H1 (cell line): Measurements from ENCODE around the gene OR1E1. TPM values are rescaled to one million over a fixed set of nuclear protein-coding genes. Genes with fewer than 3 reads are reported as not detected.

Experiments used
- CTCF ChIA-PET: fragments of 300-600 bp; sonication (Branson Sonifier 250); formaldehyde crosslinking; loops from one replicate; lab custom pipeline; 2021; ENCODE audit not compliant: partially characterized antibody; lab: Charles Lee
- POLR2A ChIA-PET: fragments of 300-600 bp; sonication (Branson Sonifier 250); formaldehyde crosslinking; loops from one replicate; lab custom pipeline; 2021; ENCODE audit warnings: inconsistent platforms; ENCODE audit not compliant: partially characterized antibody; lab: Charles Lee
- DNase-seq, 2 experiments: peaks; one replicate each; pipeline versions ENCODE4 v3.0.0 to v3.0.0-alpha.2; 2010 to 2022; ENCODE audit warnings: low spot score in 2 of 2, low read depth in 1 of 2, mixed read lengths in 1 of 2
- FAIRE-seq: peaks from 2 replicates; lab custom pipeline; 2011; peaks lifted over from hg19 to GRCh38; lab: Jason Lieb, UNC
- H2AFZ ChIP-seq: 2 replicates; pipeline ENCODE4 v1.8.1; 2012; ENCODE audit warnings: low read length, inconsistent platforms
- H2AK5ac ChIP-seq: 2 replicates; pipeline ENCODE4 v1.6.1; 2013; ENCODE audit warnings: low read depth, low read length
- H2BK120ac ChIP-seq: replicated peaks from 2 replicates; pipeline ENCODE3; 2013; ENCODE audit warnings: low read depth, low read length, inconsistent platforms
- H2BK12ac ChIP-seq: 2 replicates; pipeline ENCODE4 v1.6.1; 2013; ENCODE audit warnings: low read depth, low read length
- H2BK15ac ChIP-seq: 2 replicates; pipeline ENCODE4 v1.6.1; 2013; ENCODE audit warnings: low read length
- H2BK20ac ChIP-seq: 2 replicates; pipeline ENCODE4 v1.6.1; 2013; ENCODE audit warnings: low read length
- H2BK5ac ChIP-seq: 2 replicates; pipeline ENCODE4 v1.6.1; 2013; ENCODE audit warnings: low read depth, low read length
- H3K14ac ChIP-seq: 2 replicates; pipeline ENCODE4 v1.6.1; 2013; ENCODE audit warnings: inconsistent platforms; ENCODE audit not compliant: insufficient read length
- H3K18ac ChIP-seq: 2 replicates; pipeline ENCODE4 v1.6.1; 2013; ENCODE audit warnings: low read length; ENCODE audit errors: extremely low read depth
- H3K23ac ChIP-seq: 2 replicates; pipeline ENCODE4 v1.6.1; 2013; ENCODE audit warnings: inconsistent platforms; ENCODE audit not compliant: insufficient read length
- H3K23me2 ChIP-seq: 2 replicates; pipeline ENCODE4 v1.6.1; 2013; ENCODE audit warnings: low read depth, low read length
- H3K27ac ChIP-seq: 2 replicates; pipeline ENCODE4 v1.6.1; 2011; ENCODE audit warnings: low read depth, low read length, inconsistent platforms
- H3K27me3 ChIP-seq, 4 experiments: replicated peaks in 1 of 4; 1 replicate in 1 of 4; 2 replicates in 3 of 4; pipeline versions ENCODE4 v1.6.1 to v1.8.1; 2011 to 2013; ENCODE audit warnings: low read length in 3 of 4, mild to moderate bottlenecking in 3 of 4, inconsistent platforms in 2 of 4, mixed read lengths in 2 of 4, moderate library complexity in 1 of 4; ENCODE audit not compliant: control insufficient read depth in 3 of 4, insufficient read depth in 3 of 4; ENCODE audit errors: extremely low read depth in 1 of 4
- H3K36me3 ChIP-seq, 4 experiments: 2 replicates each; pipeline versions ENCODE4 v1.6.1 to v1.8.1; 2011 to 2013; ENCODE audit warnings: mild to moderate bottlenecking in 4 of 4, low read length in 3 of 4, moderate library complexity in 2 of 4, control low read depth in 1 of 4, inconsistent platforms in 1 of 4; ENCODE audit not compliant: insufficient read depth in 4 of 4, control insufficient read depth in 2 of 4
- H3K4ac ChIP-seq: replicated peaks from 2 replicates; pipeline ENCODE3; 2013; ENCODE audit warnings: low read length, low read depth, mixed read lengths, inconsistent platforms; ENCODE audit not compliant: insufficient read length
- H3K4me1 ChIP-seq, 4 experiments: replicated peaks in 1 of 4; 1 replicate in 1 of 4; 2 replicates in 3 of 4; pipeline versions ENCODE4 v1.6.1 to v1.8.1; 2011 to 2013; ENCODE audit warnings: low read length in 3 of 4, inconsistent platforms in 2 of 4, mixed read lengths in 1 of 4; ENCODE audit not compliant: insufficient read depth in 4 of 4, control insufficient read depth in 3 of 4
- H3K4me2 ChIP-seq, 2 experiments: 2 replicates each; pipeline versions ENCODE4 v1.6.1 to v1.8.1; 2011 to 2013; ENCODE audit warnings: low read depth in 2 of 2, low read length in 2 of 2, control low read depth in 1 of 2, inconsistent platforms in 1 of 2, mild to moderate bottlenecking in 1 of 2; ENCODE audit not compliant: insufficient read depth in 1 of 2
- H3K4me3 ChIP-seq, 4 experiments: fragments of 200-600, 300-600 bp in 1 of 4; sonication (generic), shearing (Covaris generic), sonication (Bioruptor Twin) in 1 of 4; 2 replicates each; pipeline versions ENCODE4 v1.5.1 to v1.8.1; 2011 to 2016; ENCODE audit warnings: low read length in 4 of 4, low read depth in 3 of 4, control low read depth in 2 of 4, inconsistent platforms in 2 of 4, mild to moderate bottlenecking in 2 of 4, mixed read lengths in 1 of 4, moderate library complexity in 1 of 4; ENCODE audit not compliant: insufficient read depth in 2 of 4; ENCODE audit errors: extremely low read depth in 1 of 4
- H3K56ac ChIP-seq: replicated peaks from 2 replicates; pipeline ENCODE3; 2013; ENCODE audit warnings: low read depth, mild to moderate bottlenecking, mixed read lengths, low read length, inconsistent platforms; ENCODE audit not compliant: insufficient read length
- H3K79me1 ChIP-seq: 2 replicates; pipeline ENCODE4 v1.6.1; 2013; ENCODE audit warnings: low read depth, low read length, control low read depth
- H3K79me2 ChIP-seq, 2 experiments: 2 replicates each; pipeline versions ENCODE4 v1.6.1 to v1.8.1; 2012 to 2013; ENCODE audit warnings: low read length in 2 of 2, mild to moderate bottlenecking in 2 of 2, inconsistent platforms in 1 of 2; ENCODE audit not compliant: insufficient read depth in 2 of 2, control insufficient read depth in 1 of 2
- H3K9ac ChIP-seq, 4 experiments: replicated peaks in 1 of 4; 1 replicate in 1 of 4; 2 replicates in 3 of 4; pipeline versions ENCODE4 v1.6.1 to v1.8.1; 2011 to 2013; ENCODE audit warnings: low read depth in 3 of 4, low read length in 3 of 4, control low read depth in 2 of 4, mild to moderate bottlenecking in 2 of 4, moderate library complexity in 2 of 4, inconsistent platforms in 1 of 4; ENCODE audit errors: extremely low read depth in 1 of 4
- H3K9me3 ChIP-seq, 2 experiments: 2 replicates each; pipeline versions ENCODE4 v1.6.1 to v1.8.1; 2012 to 2013; ENCODE audit warnings: mild to moderate bottlenecking in 2 of 2, moderate library complexity in 2 of 2, control low read depth in 1 of 2, inconsistent platforms in 1 of 2, low read depth in 1 of 2, low read length in 1 of 2, mixed read lengths in 1 of 2; ENCODE audit not compliant: insufficient read depth in 2 of 2
- H4K20me1 ChIP-seq, 2 experiments: replicated peaks in 1 of 2; 2 replicates each; pipeline versions ENCODE3 to v1.8.1; 2011 to 2013; ENCODE audit warnings: inconsistent platforms in 2 of 2, low read length in 2 of 2, mild to moderate bottlenecking in 1 of 2; ENCODE audit not compliant: insufficient read depth in 2 of 2, control insufficient read depth in 1 of 2
- H4K5ac ChIP-seq: 2 replicates; pipeline ENCODE4 v1.6.1; 2013; ENCODE audit warnings: low read length, low read depth, mixed read lengths, inconsistent platforms; ENCODE audit not compliant: insufficient read length
- H4K8ac ChIP-seq: 2 replicates; pipeline ENCODE4 v1.8.0; 2013; ENCODE audit warnings: mild to moderate bottlenecking, moderate library complexity, low read length, inconsistent platforms; ENCODE audit not compliant: insufficient read depth; ENCODE audit errors: extremely low read depth
- H4K91ac ChIP-seq: replicated peaks from 2 replicates; pipeline ENCODE3; 2013; ENCODE audit warnings: low read length, mixed read lengths, inconsistent platforms; ENCODE audit not compliant: insufficient read length
- WGBS, 2 experiments: shearing (Covaris generic) in 1 of 2; methylation state at CpG; one replicate each; pipeline versions ENCODE4 v1.1.6 to v1.1.7; 2013 to 2015; ENCODE audit warnings: low lambda C conversion rate in 2 of 2, mixed read lengths in 2 of 2, inconsistent platforms in 1 of 2, low coverage in 1 of 2, missing lambda C conversion rate in 1 of 2; ENCODE audit not compliant: insufficient replicate concordance in 2 of 2, insufficient coverage in 1 of 2, insufficient read length in 1 of 2; ENCODE audit errors: extremely low coverage in 1 of 2, missing lambda C conversion rate in 1 of 2; 5-methylcytosine and 5-hydroxymethylcytosine counted together
- polyA plus RNA-seq, 7 experiments: library from polyadenylated mRNA; depleted of rRNA in 3 of 7; stranded (reverse) in 5 of 7; unstranded in 2 of 7; fragments of >200 nt in 5 of 7; fragments of 200-250 nt in 2 of 7; gene quantifications; 1 replicate in 5 of 7; 2 replicates in 1 of 7; 4 replicates in 1 of 7; pipeline versions ENCODE4 v1.2.1 to v1.2.3, GENCODE V29; 2011 to 2013; ENCODE audit warnings: missing spikeins in 2 of 7, mixed read lengths in 2 of 7
- total RNA-seq: library from RNA; stranded (reverse); fragmentation: NEBNext Ultra II Directional; extraction: Animal tissue kit (Norgen Biotek cat#: 25700); gene quantifications from 2 replicates; pipeline ENCODE4 v1.2.1, GENCODE V29; 2021

The OR1E1 gene
- total and polyA plus RNA-seq, 2 of the 8 experiments (the other 6 are each of a cell fraction or from before 2014, with no cell fraction given), result not detected

DNA sequence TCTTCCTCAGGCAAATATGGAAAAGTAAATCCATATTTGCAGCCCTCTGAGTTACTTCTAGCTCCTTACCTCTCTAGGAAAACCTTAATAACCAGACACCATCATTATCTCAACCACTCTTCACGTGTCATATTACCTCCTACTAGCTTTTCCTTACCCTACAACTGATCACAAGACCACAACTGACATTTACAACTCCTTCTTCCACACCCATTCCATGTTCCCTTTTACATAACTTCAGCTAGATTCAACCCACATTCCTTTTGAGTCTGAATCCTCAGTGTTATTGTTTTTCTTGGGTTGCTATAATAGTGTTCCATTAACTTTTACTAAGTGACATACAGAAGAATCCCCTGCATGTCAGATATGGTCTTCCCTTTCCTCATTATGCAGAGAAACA is 40.2 kb upstream of the OR1E1 start:
- H2AK5ac ChIP-seq, result no peak overlapping the region
- DNase-seq, result no peak
- H2BK12ac ChIP-seq, result no peak overlapping the region
- no peak for FAIRE-seq
- no peaks in the 10 kb centered on the region; the same call in 1 of the 2 replicates for H3K23me2 ChIP-seq
- H3K9me3 ChIP-seq, result no peaks in the 10 kb centered on the region
- no peak overlapping the region for H3K9ac ChIP-seq
- H4K8ac ChIP-seq, result no peak overlapping the region
- 74% methylated on average over 1 of the region's 1 CpG; no CpG with 5 or more reads in 1 of the 2 experiments for WGBS, 2 experiments
- H4K91ac ChIP-seq, result no peak overlapping the region
- no peak overlapping the region for H2BK5ac ChIP-seq
- H3K4ac ChIP-seq, result no peak overlapping the region
- ChIA-PET CTCF (interaction anchor here (1.1 kb wide), 1 partner anchor 10 kb away, joined by 3 read pairs; no protein-coding TSS in a partner anchor), POLR2A (no interaction called here)
- no peaks in the 10 kb centered on the region for H3K79me2 ChIP-seq
- H3K27me3 ChIP-seq, result no peaks in the 10 kb centered on the region
- H3K36me3 ChIP-seq, result no peaks in the 10 kb centered on the region
- no peak overlapping the region for H3K4me2 ChIP-seq
- H4K20me1 ChIP-seq, result no peaks in the 10 kb centered on the region
- no peak overlapping the region for H3K27ac ChIP-seq
- H3K56ac ChIP-seq, result no peak overlapping the region
- H3K23ac ChIP-seq, result no peak overlapping the region
- H3K14ac ChIP-seq, result no peak overlapping the region
- no peak overlapping the region for H2BK15ac ChIP-seq
- no peak overlapping the region for H4K5ac ChIP-seq
- H3K18ac ChIP-seq, result no peak overlapping the region
- H2BK120ac ChIP-seq, result no peak overlapping the region
- H3K79me1 ChIP-seq, result no peaks in the 10 kb centered on the region
- H2BK20ac ChIP-seq, result no peak overlapping the region
- peaks cover 0 to 3% (median 1%) of the 10 kb centered on the region in 4 experiments; a peak in 2 of 7 replicates for H3K4me1 ChIP-seq
- H2AFZ ChIP-seq, result no peak overlapping the region
- H3K4me3 ChIP-seq, result no peak overlapping the region
